OCI-LY1 (cell line): Measurements from ENCODE around the gene JAK1.

Experiments
- H2AFZ ChIP-seq: fragments of 200-600 bp; sonication (generic), shearing (Covaris generic); 2 replicates; pipeline ENCODE4 v1.6.0; 2014; ENCODE audit warnings: antibody characterized with exemption, mild to moderate bottlenecking, low read length
- H3F3A ChIP-seq: fragments of 200-600 bp; sonication (generic), shearing (Covaris generic); 2 replicates; pipeline ENCODE4 v1.6.0; 2014; ENCODE audit warnings: mild to moderate bottlenecking, antibody characterized with exemption, low read length, moderate library complexity; ENCODE audit not compliant: insufficient read depth
- H3K27ac ChIP-seq: fragments of 200-600 bp; sonication (generic); 2 replicates; pipeline ENCODE4 v1.5.1; 2014; ENCODE audit warnings: low read length, mixed run types, mild to moderate bottlenecking, low read depth; ENCODE audit not compliant: poor library complexity, severe bottlenecking
- H3K27me3 ChIP-seq: fragments of 200-600 bp; sonication (generic); 2 replicates; pipeline ENCODE4 v1.6.0; 2014; ENCODE audit warnings: antibody characterized with exemption, mild to moderate bottlenecking, low read length, moderate library complexity; ENCODE audit not compliant: insufficient read depth
- H3K36me3 ChIP-seq: fragments of 200-600 bp; sonication (generic); 2 replicates; pipeline ENCODE4 v1.6.1; 2014; ENCODE audit warnings: mild to moderate bottlenecking, antibody characterized with exemption, low read length, moderate library complexity, mixed read lengths; ENCODE audit not compliant: insufficient read depth
- H3K4me1 ChIP-seq: fragments of 200-600 bp; sonication (generic); 2 replicates; pipeline ENCODE4 v1.5.1; 2014; ENCODE audit warnings: mild to moderate bottlenecking, low read length, moderate library complexity; ENCODE audit not compliant: insufficient read depth, severe bottlenecking
- H3K4me2 ChIP-seq: fragments of 200-600 bp; sonication (generic), shearing (Covaris generic); 2 replicates; pipeline ENCODE4 v1.6.1; 2014; ENCODE audit warnings: low read length
- H3K4me3 ChIP-seq: fragments of 200-600 bp; sonication (generic); 2 replicates; pipeline ENCODE4 v1.5.1; 2014; ENCODE audit warnings: low read length, low read depth, mild to moderate bottlenecking, mixed read lengths; ENCODE audit not compliant: poor library complexity, severe bottlenecking
- H3K79me2 ChIP-seq: fragments of 200-600 bp; shearing (Covaris generic); 2 replicates; pipeline ENCODE4 v1.6.1; 2016; ENCODE audit warnings: mixed run types, low read length, mixed read lengths; ENCODE audit not compliant: insufficient read depth
- H3K9ac ChIP-seq: fragments of 200-600 bp; sonication (generic), shearing (Covaris generic); 2 replicates; pipeline ENCODE4 v1.6.1; 2014; ENCODE audit warnings: mild to moderate bottlenecking, low read length, mixed read lengths
- H3K9me2 ChIP-seq: fragments of 200-600 bp; sonication (generic), shearing (Covaris generic); 2 replicates; pipeline ENCODE4 v1.6.1; 2014; ENCODE audit warnings: low read depth, mild to moderate bottlenecking, low read length, mixed read lengths
- H3K9me3 ChIP-seq: fragments of 200-600 bp; shearing (Covaris generic); 2 replicates; pipeline ENCODE4 v1.6.1; 2014; ENCODE audit warnings: low read length, mixed read lengths
- H4K20me1 ChIP-seq: fragments of 200-600 bp; sonication (generic), shearing (Covaris generic); 2 replicates; pipeline ENCODE4 v1.6.0; 2016; ENCODE audit warnings: mild to moderate bottlenecking, low read length; ENCODE audit not compliant: insufficient read depth
- CTCF ChIP-seq: fragments of 200-600 bp; sonication (generic), shearing (Covaris generic); IDR thresholded peaks from 2 replicates; pipeline ENCODE4 v1.5.1; 2017; ENCODE audit warnings: mild to moderate bottlenecking, antibody characterized with exemption, low read length, moderate library complexity, mixed read lengths
- EZH2 ChIP-seq: fragments of 200-600 bp; sonication (generic), shearing (Covaris generic); IDR thresholded peaks from 2 replicates; pipeline ENCODE4 v1.8.0; 2017; ENCODE audit warnings: borderline replicate concordance, mixed run types, mild to moderate bottlenecking, antibody characterized with exemption, low read length, moderate library complexity, mixed read lengths

Gene JAK1

GRCh38 chr1:64878931-64879611, 87.3 kb downstream of the JAK1 start:
- no peaks in the 10 kb centered on the region for H3K27me3 ChIP-seq
- H3K9ac ChIP-seq = no peak overlapping the region
- peaks cover 11% of the 10 kb centered on the region; the same call in 1 of the 2 replicates for H3K36me3 ChIP-seq
- no peak overlapping the region for H3K27ac ChIP-seq
- H3K4me3 ChIP-seq = no peak overlapping the region
- H3K4me2 ChIP-seq = no peak overlapping the region
- H3K9me3 ChIP-seq = no peaks in the 10 kb centered on the region
- no peaks in the 10 kb centered on the region for H3F3A ChIP-seq
- H4K20me1 ChIP-seq = no peaks in the 10 kb centered on the region
- H2AFZ ChIP-seq = no peak overlapping the region
- no peaks in the 10 kb centered on the region for H3K79me2 ChIP-seq
- no peaks in the 10 kb centered on the region for H3K4me1 ChIP-seq
- no peaks in the 10 kb centered on the region for H3K9me2 ChIP-seq
- TF ChIP-seq CTCF (no peak), EZH2 (no peak)

- no peaks in the 10 kb centered on the region for H3K9me3 ChIP-seq
- no peak for TF ChIP-seq CTCF
- no peak for TF ChIP-seq EZH2
- H3K4me1 ChIP-seq = no peaks in the 10 kb centered on the region
- no peak overlapping the region for H3K4me3 ChIP-seq
- no peak overlapping the region for H3K27ac ChIP-seq
- no peaks in the 10 kb centered on the region for H3F3A ChIP-seq
- H3K27me3 ChIP-seq = no peaks in the 10 kb centered on the region
- no peak overlapping the region for H3K4me2 ChIP-seq
- peaks cover 11% of the 10 kb centered on the region; the same call in 1 of the 2 replicates for H3K36me3 ChIP-seq
- no peak overlapping the region for H3K9ac ChIP-seq
- no peak overlapping the region for H2AFZ ChIP-seq
- no peaks in the 10 kb centered on the region for H4K20me1 ChIP-seq
- H3K79me2 ChIP-seq = no peaks in the 10 kb centered on the region
- H3K9me2 ChIP-seq = no peaks in the 10 kb centered on the region
These were observed 88.3 kb downstream of the JAK1 start for GRCh38 chr1:64878090-64878489.

GRCh38 chr1:64877598-64877997, 88.8 kb downstream of the JAK1 start:
- Histone ChIP-seq H3K27me3 (no peaks in the 10 kb centered on the region), H3F3A (no peaks in the 10 kb centered on the region), H3K9me2 (no peaks in the 10 kb centered on the region), H3K4me1 (no peaks in the 10 kb centered on the region), H2AFZ (no peak overlapping the region), H3K36me3 (peaks cover 11% of the 10 kb centered on the region; the same call in 1 of the 2 replicates), H3K27ac (no peak overlapping the region), H3K79me2 (no peaks in the 10 kb centered on the region), H3K9me3 (no peaks in the 10 kb centered on the region), H3K9ac (no peak overlapping the region), H3K4me3 (no peak overlapping the region), H3K4me2 (no peak overlapping the region), H4K20me1 (no peaks in the 10 kb centered on the region)
- TF ChIP-seq CTCF (no peak), EZH2 (no peak)
